Aorta (tissue), 5 donors: Measurements from ENCODE around the gene BMPR1A. TPM values are rescaled to one million over a fixed set of nuclear protein-coding genes. Genes with fewer than 3 reads are reported as not detected.

Experiments
- ATAC-seq: fragments of 200-7000 bp; cut with Tn5 transposase; one replicate; pipeline ENCODE4 v1.9.1; 2022; ENCODE audit warnings: moderate library complexity; ENCODE audit not compliant: low FRiP score
- DNase-seq, 2 donors: peaks; one replicate each; pipeline ENCODE4 v3.0.0-alpha.2; 2020
- H3K27ac ChIP-seq, 2 donors: one replicate each; pipeline ENCODE4 v1.5.1; 2013; ENCODE audit warnings: low read length in 2 of 2, mild to moderate bottlenecking in 2 of 2, moderate library complexity in 2 of 2, control low read depth in 1 of 2, inconsistent platforms in 1 of 2, low read depth in 1 of 2
- H3K27me3 ChIP-seq, 2 donors: one replicate each; pipeline ENCODE4 v1.6.1; 2013; ENCODE audit warnings: control low read depth in 1 of 2, low read length in 1 of 2, mild to moderate bottlenecking in 1 of 2, moderate library complexity in 1 of 2; ENCODE audit not compliant: insufficient read depth in 2 of 2, control insufficient read depth in 1 of 2
- H3K36me3 ChIP-seq, 2 donors: one replicate each; pipeline ENCODE4 v1.6.1; 2013; ENCODE audit warnings: control low read depth in 1 of 2, low read length in 1 of 2, mild to moderate bottlenecking in 1 of 2; ENCODE audit not compliant: insufficient read depth in 2 of 2, control insufficient read depth in 1 of 2
- H3K4me1 ChIP-seq, 2 donors: one replicate each; pipeline ENCODE4 v1.6.1; 2013; ENCODE audit warnings: low read length in 2 of 2, control low read depth in 1 of 2, mild to moderate bottlenecking in 1 of 2, moderate library complexity in 1 of 2; ENCODE audit not compliant: insufficient read depth in 2 of 2, control insufficient read depth in 1 of 2
- H3K4me3 ChIP-seq, 2 donors: one replicate each; pipeline ENCODE4 v1.5.1; 2013; ENCODE audit warnings: low read length in 2 of 2, control low read depth in 1 of 2, mild to moderate bottlenecking in 1 of 2
- H3K9me3 ChIP-seq: one replicate; pipeline ENCODE4 v1.6.1; 2013; ENCODE audit warnings: mild to moderate bottlenecking, low read length; ENCODE audit not compliant: control insufficient read depth
- WGBS, 2 donors: extraction: QIAGEN DNeasy Blood & Tissue Kit; methylation state at CpG; one replicate each; pipeline ENCODE4 v1.1.7; 2013; 5-methylcytosine and 5-hydroxymethylcytosine counted together
- intact Hi-C, 2 donors: fragments of 100-400 bp; cut with DNase I; formaldehyde crosslinking; loops; one replicate each; pipeline versions ENCODE4 v1.14.2 to v1.15.0; 2022
- polyA plus RNA-seq, 2 donors: library from polyadenylated mRNA; stranded (reverse); fragments of 200-250 nt; gene quantifications; one replicate each; pipeline ENCODE4 v1.2.3, GENCODE V29; 2013
- total RNA-seq, 2 donors: library from RNA; stranded (reverse); fragmentation: NEBNext Ultra II Directional; extraction: Animal tissue kit (Norgen Biotek cat#: 25700); gene quantifications; one replicate each; pipeline ENCODE4 v1.2.1, GENCODE V29; 2021
- donor health status: healthy with polysubstance abuse.
- donor health status: Bipolar disorder and iron deficiency.
- donor health status: DM: no; HTN: no; CAD: no.
- donor health status: DM: no; HTN: no; CAD: no.
- donor health status: DM: yes; HTN: yes; CAD: no.

Gene BMPR1A
- total and polyA plus RNA-seq, 4 donors = 19.3 to 120 (median 63.2) TPM

- Histone ChIP-seq H3K9me3 (no peaks in the 10 kb centered on the region), H3K27me3 (no peaks in the 10 kb centered on the region), H3K27ac (no peak overlapping the region), H3K4me1 (peaks cover 6 to 12% of the 10 kb centered on the region in 2 donors), H3K36me3 (no peaks in the 10 kb centered on the region), H3K4me3 (no peak overlapping the region)
- ATAC-seq (peak; percentile 61), DNase-seq (no peak)
- 9% methylated on average over 5 of the region's 5 CpGs for WGBS, 2 donors
- intact Hi-C loops = loop anchor here (5.0 kb wide), 2 partner anchors 34 to 36 kb away; no protein-coding TSS in a partner anchor
Observed at GRCh38 chr10:86763404-86763803, 7.0 kb downstream of the BMPR1A start.

GRCh38 chr10:86765548-86765947, 9.1 kb downstream of the BMPR1A start:
- Histone ChIP-seq H3K27me3 (no peaks in the 10 kb centered on the region), H3K9me3 (no peaks in the 10 kb centered on the region), H3K36me3 (no peaks in the 10 kb centered on the region), H3K4me3 (no peak overlapping the region), H3K27ac (no peak overlapping the region), H3K4me1 (peaks cover 3 to 10% of the 10 kb centered on the region in 2 donors)
- intact Hi-C loops = no loop called here
- ATAC-seq = no peak
- no peak for DNase-seq
- 58 to 64% methylated on average over 2 of the region's 2 CpGs for WGBS, 2 donors

- Histone ChIP-seq H3K4me1 (peaks cover 5 to 7% of the 10 kb centered on the region in 2 donors), H3K27ac (peak overlapping the region in 1 of 2 donors; percentile 14), H3K9me3 (no peaks in the 10 kb centered on the region), H3K27me3 (no peaks in the 10 kb centered on the region), H3K36me3 (no peaks in the 10 kb centered on the region), H3K4me3 (no peak overlapping the region)
- no peak for ATAC-seq
- DNase-seq = no peak
- intact Hi-C loops = no loop called here
- WGBS, 2 donors = 92 to 94% methylated on average over 1 of the region's 1 CpG
Observed at GRCh38 chr10:86768412-86769062, 12.1 kb downstream of the BMPR1A start.

DNA sequence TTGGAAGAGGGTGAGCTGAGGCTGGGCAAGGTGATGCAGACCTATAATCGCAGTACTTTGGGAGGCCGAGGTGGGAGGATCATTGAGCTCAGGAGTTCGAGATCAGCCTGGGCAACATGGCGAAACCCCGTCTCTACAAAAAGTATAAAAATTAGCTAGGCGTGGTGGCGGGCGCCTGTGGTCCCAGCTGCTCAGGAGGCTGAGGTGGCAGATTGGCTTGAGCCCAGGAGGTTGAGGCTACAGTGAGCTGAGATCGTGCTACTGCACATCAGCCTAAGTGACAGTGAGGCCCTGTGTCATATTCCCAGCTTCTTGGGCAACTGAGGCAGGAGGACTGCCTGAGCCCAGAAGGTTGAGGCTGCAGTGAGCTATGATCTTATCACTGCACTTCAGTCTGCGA, 13.6 kb downstream of the BMPR1A start:
- Histone ChIP-seq H3K36me3 (no peaks in the 10 kb centered on the region), H3K27ac (no peak overlapping the region), H3K9me3 (no peaks in the 10 kb centered on the region), H3K4me1 (peaks cover 2 to 8% of the 10 kb centered on the region in 2 donors), H3K4me3 (no peak overlapping the region), H3K27me3 (no peaks in the 10 kb centered on the region)
- intact Hi-C loops = no loop called here
- ATAC-seq = no peak
- WGBS, 2 donors = 89 to 91% methylated on average over 10 of the region's 10 CpGs
- DNase-seq = peak in 1 of 2 donors; percentile 42

GRCh38 chr10:86770412-86770960, 14.1 kb downstream of the BMPR1A start:
- H3K36me3 ChIP-seq = no peaks in the 10 kb centered on the region
- no peaks in the 10 kb centered on the region for H3K27me3 ChIP-seq
- intact Hi-C loops = no loop called here
- peaks cover 5 to 8% of the 10 kb centered on the region in 2 donors for H3K4me1 ChIP-seq
- H3K4me3 ChIP-seq = no peak overlapping the region
- WGBS, 2 donors = 41 to 44% methylated on average over 2 of the region's 2 CpGs
- no peaks in the 10 kb centered on the region for H3K9me3 ChIP-seq
- H3K27ac ChIP-seq = no peak overlapping the region
- DNase-seq (no peak), ATAC-seq (no peak)

- H3K27ac ChIP-seq = no peak overlapping the region
- ATAC-seq (no peak), DNase-seq (no peak)
- no peaks in the 10 kb centered on the region for H3K27me3 ChIP-seq
- H3K4me3 ChIP-seq = no peak overlapping the region
- H3K36me3 ChIP-seq = no peaks in the 10 kb centered on the region
- H3K9me3 ChIP-seq = no peaks in the 10 kb centered on the region
- H3K4me1 ChIP-seq = peaks cover 5% of the 10 kb centered on the region in 2 donors
- intact Hi-C loops = no loop called here
- 21 to 30% methylated on average over 6 of the region's 6 CpGs for WGBS, 2 donors
Observed at GRCh38 chr10:86773498-86773897, 17.1 kb downstream of the BMPR1A start.

GRCh38 chr10:86775056-86775869, 18.8 kb downstream of the BMPR1A start:
- no peaks in the 10 kb centered on the region for H3K27me3 ChIP-seq
- peaks cover 5 to 6% of the 10 kb centered on the region in 2 donors for H3K4me1 ChIP-seq
- WGBS, 2 donors = 47 to 52% methylated on average over 6 of the region's 6 CpGs
- DNase-seq (no peak), ATAC-seq (no peak)
- intact Hi-C loops = no loop called here
- no peak overlapping the region for H3K4me3 ChIP-seq
- no peaks in the 10 kb centered on the region for H3K36me3 ChIP-seq
- H3K27ac ChIP-seq = peak overlapping the region in 1 of 2 donors; percentile 33
- no peaks in the 10 kb centered on the region for H3K9me3 ChIP-seq

GRCh38 chr10:86775870-86776180, 19.4 kb downstream of the BMPR1A start:
- Histone ChIP-seq H3K4me1 (peaks cover 4 to 6% of the 10 kb centered on the region in 2 donors), H3K27ac (peak overlapping the region in 1 of 2 donors; percentile 33), H3K4me3 (no peak overlapping the region), H3K27me3 (no peaks in the 10 kb centered on the region), H3K36me3 (no peaks in the 10 kb centered on the region), H3K9me3 (no peaks in the 10 kb centered on the region)
- intact Hi-C loops = no loop called here
- WGBS, 2 donors = 31 to 32% methylated on average over 3 of the region's 3 CpGs
- DNase-seq (no peak), ATAC-seq (no peak)
